HG03108 (cell line): ENCODE results near the gene BLTP2.
A peak's percentile ranks its signal among the peaks of the same experiment; 100 is the strongest.

Experiments used
- ATAC-seq: cut with Tn5 transposase; IDR thresholded peaks from one replicate; pipeline ENCODE4 v1.9.1; 2021; ENCODE audit warnings: moderate library complexity; ENCODE audit not compliant: unreplicated experiment

BLTP2 gene

DNA sequence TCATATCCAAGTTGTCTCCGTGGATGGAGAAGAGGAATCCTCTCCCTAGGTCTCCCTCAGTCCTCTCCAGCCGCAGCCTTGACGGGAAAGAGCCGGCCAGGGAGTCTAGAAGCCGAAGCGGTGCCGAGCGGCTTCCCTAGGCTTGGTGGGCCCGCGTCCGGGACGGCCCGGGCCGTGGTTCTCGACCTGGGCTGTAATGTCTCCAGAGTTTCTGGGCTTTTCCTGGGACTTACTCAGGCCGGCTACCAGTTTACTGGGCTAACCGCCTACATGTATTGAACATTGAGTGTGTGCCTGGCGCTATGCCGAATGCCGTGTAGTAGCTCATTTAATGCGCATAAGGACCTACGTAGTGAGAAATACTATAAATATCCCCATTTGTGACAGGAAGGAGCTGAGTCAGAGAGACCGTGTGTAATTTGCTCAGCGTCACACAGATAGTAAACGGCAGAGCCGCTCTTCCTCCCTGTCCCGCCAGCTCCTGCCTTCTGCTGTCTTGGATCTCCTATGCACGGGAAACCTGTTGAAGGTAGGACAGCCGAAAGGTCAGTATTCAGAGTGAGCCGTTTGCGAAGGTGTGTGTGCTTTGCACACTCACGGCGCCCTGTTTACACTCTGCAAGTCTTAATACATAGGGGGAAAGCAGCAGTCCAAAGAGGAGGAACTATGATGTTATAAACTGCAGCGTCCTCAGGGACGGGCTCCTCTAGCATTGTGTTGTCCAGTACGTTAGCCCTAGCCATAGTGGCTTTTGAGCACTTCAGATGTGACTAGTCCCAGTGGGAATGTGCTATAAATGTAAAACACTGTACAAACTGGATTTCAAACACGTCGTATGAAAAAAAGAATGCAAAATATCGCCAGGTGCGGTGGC, 45.4 kb downstream of the BLTP2 start:
- ATAC-seq, result peak; percentile 38

DNA sequence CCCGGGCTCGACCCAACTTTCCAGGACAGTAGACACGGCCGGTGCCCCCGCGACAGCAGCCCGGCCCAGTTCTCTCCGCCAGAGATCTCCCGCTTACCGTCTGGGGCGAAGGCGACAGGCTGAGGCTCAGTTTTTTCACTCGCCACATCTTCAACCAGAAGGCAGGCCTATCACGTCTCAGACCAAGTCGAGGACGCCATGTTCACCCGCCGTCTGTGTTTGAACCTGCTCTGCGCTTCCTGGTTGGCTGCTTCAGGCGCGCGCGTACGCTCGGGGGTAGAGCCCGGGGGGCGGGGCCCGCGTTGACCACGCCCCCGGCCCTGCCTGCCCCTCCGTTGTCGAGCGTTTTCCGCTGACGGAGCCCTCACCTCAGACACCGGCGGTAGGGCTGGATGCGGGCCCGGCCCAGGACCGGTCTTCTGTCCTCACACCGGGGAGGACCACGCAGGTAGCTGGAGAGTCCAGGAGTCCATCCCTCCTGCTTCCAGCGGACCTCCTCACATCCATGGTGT, 46.1 kb downstream of the BLTP2 start, which contains the start of gene SPAG5:
TSS of gene SPAG5 (minus strand) at position 227 of the 512 bp plus-strand sequence. CDS start at position 148, 79 bp downstream.
- ATAC-seq, result peak; percentile 87

DNA sequence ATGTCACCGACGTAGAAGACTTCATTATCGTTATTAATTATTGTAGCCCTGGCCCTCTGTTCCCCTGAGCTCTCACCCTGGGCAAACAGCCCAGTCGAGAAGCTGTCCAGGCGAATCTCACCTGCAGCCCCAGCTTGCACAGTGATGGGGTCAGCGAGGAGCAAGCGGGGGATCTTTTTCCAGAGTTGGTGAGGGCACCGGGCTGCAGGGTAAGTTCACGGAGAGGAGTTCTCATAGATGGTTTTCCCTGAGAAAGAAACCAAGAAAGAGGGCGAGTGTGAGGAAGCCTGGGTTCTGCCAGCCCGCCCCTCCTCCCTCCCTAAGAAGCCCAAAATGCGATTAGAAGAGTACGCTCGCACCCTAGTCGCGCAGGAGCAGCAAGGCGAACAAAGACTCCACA, 46.6 kb downstream of the BLTP2 start:
- no peak for ATAC-seq

DNA sequence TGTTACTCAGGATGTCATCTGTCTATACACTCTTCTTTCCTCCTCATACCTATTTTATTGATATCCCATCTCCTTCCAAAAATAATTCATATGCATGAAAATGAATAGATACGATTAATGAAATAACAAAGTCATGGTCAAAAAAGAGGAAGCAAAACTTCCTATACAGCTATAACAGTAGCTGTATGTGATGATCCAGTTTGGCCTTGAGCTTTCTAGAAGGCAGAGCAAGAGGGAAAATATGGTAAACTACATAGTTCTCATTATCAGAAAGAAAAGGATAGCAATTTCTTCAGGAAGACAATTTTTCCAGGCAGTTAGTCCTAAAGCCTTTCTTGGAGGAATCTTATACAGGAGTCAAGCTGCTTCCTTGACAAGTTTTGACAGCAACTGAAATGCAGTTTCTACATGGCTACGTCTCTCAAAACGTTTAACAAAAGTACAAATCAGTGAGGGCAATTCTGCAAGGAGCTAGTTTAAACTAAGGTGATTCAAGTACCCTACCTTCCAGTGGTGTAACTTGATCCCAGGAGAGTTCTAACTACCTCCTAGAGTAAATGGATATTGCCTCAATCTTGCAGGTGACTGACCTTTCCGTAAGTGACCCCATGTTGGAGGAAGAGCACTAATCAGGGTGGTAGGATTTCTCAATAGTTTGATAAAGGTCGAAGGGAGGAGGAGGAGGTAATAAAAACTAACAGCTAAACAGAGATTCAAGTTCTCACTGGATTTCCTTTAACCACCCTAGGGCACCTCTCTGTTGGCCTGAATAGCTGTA, 47.2 kb downstream of the BLTP2 start:
- no peak for ATAC-seq
